ENCODE measurements around the gene BRME1. TPM values are rescaled to one million over a fixed set of nuclear protein-coding genes. Genes with fewer than 3 reads are reported as not detected.

BRME1 gene
- total RNA-seq, 1 experiment from 2014 or later: 6.7 TPM

DNA sequence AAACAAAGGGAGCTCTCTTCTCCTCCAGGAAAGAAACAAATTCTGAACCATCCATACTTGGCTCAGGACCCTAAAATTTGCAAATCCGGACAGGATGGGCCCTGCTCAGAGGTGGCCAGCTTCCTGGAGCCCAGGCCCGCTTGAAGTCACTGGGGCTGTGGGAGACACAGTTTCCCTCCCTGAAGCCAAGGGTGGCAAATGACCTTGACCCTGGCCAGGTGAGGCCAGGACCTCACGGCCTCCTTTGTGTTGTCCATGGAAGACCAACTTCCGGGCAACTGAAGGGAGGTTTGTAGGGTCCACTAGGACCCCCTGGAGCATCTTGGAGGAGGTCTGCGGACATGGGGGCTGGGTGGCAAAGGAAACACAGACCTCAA, 23.5 kb downstream of the BRME1 start:
- Histone ChIP-seq H2BK120ac (ENCODE audit: low read depth, low read length, poor library complexity, severe bottlenecking) (no peak overlapping the region), H3K9ac (ENCODE audit: extremely low read depth, insufficient read length, low read length) (no peak overlapping the region), H4K5ac (ENCODE audit: insufficient read length, low read depth, low read length) (no peak overlapping the region), H2AK5ac (ENCODE audit: insufficient read length, low read length) (no peak overlapping the region), H3T11ph (ENCODE audit: low read length) (no peak overlapping the region), H2BK15ac (ENCODE audit: low read depth, low read length) (no peak overlapping the region), H2BK20ac (ENCODE audit: low read depth, low read length, poor library complexity, severe bottlenecking) (no peak overlapping the region), H3K79me2 (ENCODE audit: insufficient read depth, low read length) (no peaks in the 10 kb centered on the region), H3K23ac (ENCODE audit: insufficient read length, low read depth, low read length) (no peak overlapping the region), H2BK5ac (ENCODE audit: insufficient read length, low read length) (no peak overlapping the region), H3K18ac (ENCODE audit: insufficient read length, low read depth, low read length) (no peak overlapping the region), H3K4me2 (ENCODE audit: insufficient read depth, insufficient read length, low read length) (no peak overlapping the region), H3K56ac (ENCODE audit: insufficient read length, low read depth, low read length) (no peak overlapping the region), H3K4me1 (ENCODE audit: insufficient read depth, low read length) (peaks cover 3% of the 10 kb centered on the region; the same call in 1 of the 2 replicates), H2AFZ (ENCODE audit: low read length) (no peak overlapping the region), H4K8ac (replicated peaks; ENCODE audit: insufficient read length, low read depth, low read length) (no peak overlapping the region), H4K20me1 (ENCODE audit: control insufficient read depth, insufficient read depth, insufficient read length) (no peaks in the 10 kb centered on the region), H3K79me1 (ENCODE audit: insufficient read depth, low read depth, low read length, poor library complexity, severe bottlenecking) (no peaks in the 10 kb centered on the region), H3K27me3 (ENCODE audit: insufficient read depth, low read length) (no peaks in the 10 kb centered on the region), H3K4ac (ENCODE audit: low read depth, low read length) (no peak overlapping the region), H3K9me3 (ENCODE audit: control insufficient read depth, low read depth, low read length) (no peaks in the 10 kb centered on the region), H2BK12ac (ENCODE audit: insufficient read length, low read depth, low read length) (no peak overlapping the region), H3K27ac (ENCODE audit: insufficient read length, low read depth, low read length) (no peak overlapping the region), H3K23me2 (ENCODE audit: insufficient read length, low read depth, low read length, poor library complexity, severe bottlenecking) (peaks cover 3% of the 10 kb centered on the region), H4K91ac (ENCODE audit: insufficient read length, low read depth, low read length) (no peak overlapping the region), H3K14ac (ENCODE audit: insufficient read depth, low read length) (no peak overlapping the region)
- H3K4me1 Mint-ChIP-seq: peaks cover 20 to 27% of the 10 kb centered on the region in 2 experiments
- H3K9me3 Mint-ChIP-seq: no peaks in the 10 kb centered on the region; a peak in 1 of 5 replicates
- no peak for TF ChIP-seq CTCF (conservative IDR thresholded peaks at IDR 0.05)
- DNase-seq: no peak
- H3K4me3 Mint-ChIP-seq: no peak overlapping the region
- H3K27ac Mint-ChIP-seq: no peak overlapping the region
- no CpG with 5 or more reads among the region's 5 CpGs for WGBS (ENCODE audit: extremely low coverage, insufficient read length, low lambda C conversion rate)
- no peaks in the 10 kb centered on the region for H3K36me3 Mint-ChIP-seq (ENCODE audit: insufficient read depth in 1 of 3, low read depth in 3 of 3)
- peaks cover 18% of the 10 kb centered on the region for H3K27me3 Mint-ChIP-seq (ENCODE audit: low read depth)
